ENCODE data around the gene PRKG2.
A peak's percentile ranks its signal among the peaks of the same experiment; 100 is the strongest.

Gene PRKG2

DNA sequence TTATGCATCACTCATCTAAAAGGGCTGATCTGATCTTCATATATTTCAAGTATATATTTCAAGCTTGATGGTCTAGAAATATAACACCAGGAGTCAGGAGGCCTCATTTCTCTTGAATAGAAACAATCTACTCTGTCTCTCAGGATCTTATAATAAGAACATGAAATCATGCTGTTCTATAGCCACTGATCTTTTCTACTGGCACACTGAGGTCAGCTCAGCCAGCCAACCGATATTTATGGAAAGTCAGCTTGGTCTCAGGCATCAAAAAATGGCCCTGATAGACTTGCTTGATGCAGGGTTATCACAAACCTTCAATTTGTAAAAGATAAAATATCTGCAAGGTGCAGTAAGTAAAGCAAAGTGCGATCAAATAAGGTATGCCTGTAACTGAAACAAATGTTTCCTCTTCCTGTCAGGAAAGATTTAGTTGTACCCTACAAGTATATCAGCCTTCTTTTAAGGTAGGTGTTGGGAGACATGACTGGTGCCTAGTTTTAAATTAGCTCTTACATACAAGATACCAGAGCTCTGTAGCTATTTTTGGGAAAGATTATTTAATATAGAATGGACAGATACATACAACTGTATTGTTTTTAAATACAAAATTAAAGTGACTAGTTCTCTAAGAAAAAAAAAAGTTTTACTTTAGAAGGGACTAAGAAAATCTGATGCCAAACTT, 121.2 kb downstream of the PRKG2 start:
- DNase-seq (ENCODE audit: low spot score): no peak

DNA sequence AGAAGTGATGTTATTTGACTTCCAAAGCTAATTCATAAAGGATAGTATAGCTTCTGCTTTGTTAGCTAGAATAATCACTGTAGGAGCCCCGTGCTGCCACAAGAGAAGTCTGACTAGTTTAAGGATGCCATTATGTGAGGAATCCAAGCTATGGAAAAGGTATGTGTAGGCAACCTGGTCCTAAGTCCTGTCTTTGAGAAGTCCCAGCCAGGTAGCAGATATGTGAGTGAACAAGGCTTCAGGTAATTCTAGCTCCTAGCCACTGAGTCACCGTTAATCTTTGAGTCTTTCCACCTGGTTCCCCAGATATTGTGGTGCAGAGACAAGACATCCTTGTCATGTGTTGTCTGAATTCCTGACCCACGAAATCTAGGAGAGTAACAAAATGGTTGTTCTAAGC, 129.0 kb downstream of the PRKG2 start:
- DNase-seq (ENCODE audit: low spot score): no peak

DNA sequence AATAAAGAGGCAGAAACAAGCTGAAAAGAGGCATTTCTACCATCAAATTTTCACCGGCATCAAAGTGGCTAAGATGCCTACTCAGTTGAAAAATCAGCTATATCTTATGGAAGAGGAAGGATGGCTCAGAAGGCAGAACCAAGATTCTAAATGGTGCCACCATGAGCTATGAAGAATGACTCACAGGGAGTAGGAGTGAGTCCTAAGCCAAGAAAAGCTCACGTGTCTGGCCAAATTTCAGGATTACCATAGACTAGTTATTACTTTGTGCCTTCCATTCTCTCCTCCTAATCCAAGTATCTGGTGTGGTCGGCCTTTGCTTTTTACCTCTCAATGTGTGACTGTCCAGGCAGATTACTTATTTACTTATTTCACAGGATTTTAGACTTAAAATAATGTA, 129.7 kb downstream of the PRKG2 start:
- DNase-seq (ENCODE audit: low spot score): no peak

DNA sequence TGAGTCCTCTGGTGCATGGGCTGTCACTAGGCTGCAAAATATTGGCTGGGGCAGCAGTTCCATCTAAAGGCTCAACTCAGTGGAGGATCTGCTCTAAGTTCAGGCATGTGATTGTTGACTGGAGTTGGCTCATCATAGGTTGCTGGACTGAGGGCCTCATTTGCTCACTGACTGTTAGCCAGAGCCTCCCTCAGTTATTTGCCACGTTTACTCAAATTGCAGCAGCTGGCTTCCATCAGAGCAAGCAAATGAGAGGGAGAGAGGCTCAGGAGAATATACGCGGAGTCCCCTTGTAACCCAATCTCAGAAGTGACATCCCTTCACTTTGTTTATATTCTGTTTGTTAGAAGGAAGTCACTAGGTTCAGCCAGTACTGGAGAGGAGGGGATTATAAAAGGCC, 130.4 kb downstream of the PRKG2 start:
- no peak for DNase-seq (ENCODE audit: low spot score)

DNA sequence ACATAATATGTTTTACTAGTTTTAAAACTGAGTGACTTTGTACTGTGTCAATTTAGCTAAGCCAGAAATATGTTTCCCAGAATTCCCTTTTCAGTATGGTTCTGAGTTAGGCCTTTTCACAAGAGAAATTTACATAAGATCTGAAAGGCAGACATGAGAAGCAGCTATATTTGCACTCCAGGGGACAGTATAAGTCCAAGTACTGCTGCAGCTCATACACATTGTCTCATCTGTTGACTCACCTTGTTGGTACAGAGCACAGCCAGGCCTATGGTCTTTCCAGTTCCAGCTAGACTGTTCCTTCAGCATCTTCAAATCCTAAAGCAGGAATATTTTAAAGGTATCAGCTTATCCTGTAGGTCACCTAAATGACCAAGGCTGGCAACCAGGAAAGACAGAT, 131.0 kb downstream of the PRKG2 start:
- DNase-seq (ENCODE audit: low spot score): no peak

DNA sequence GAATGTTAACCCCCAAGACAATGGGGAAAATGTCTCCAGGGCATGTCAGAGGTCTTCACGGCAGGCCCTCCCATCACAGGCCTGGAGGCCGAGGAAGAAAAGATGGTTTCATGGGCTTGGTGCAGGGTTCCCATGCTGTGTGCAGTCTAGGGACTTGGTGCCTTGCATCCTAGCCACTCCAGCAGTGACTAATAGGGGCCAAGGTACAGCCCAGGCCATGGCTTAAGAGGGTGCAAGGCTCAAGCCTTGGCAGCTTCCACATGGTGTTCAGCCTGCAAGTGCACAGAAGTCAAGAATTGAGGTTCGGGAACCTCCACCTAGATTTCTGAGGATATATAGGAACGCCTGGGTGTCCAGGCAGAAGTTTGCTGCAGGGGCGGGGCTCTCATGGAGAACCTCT, 133.9 kb downstream of the PRKG2 start:
- DNase-seq (ENCODE audit: low spot score): no peak

DNA sequence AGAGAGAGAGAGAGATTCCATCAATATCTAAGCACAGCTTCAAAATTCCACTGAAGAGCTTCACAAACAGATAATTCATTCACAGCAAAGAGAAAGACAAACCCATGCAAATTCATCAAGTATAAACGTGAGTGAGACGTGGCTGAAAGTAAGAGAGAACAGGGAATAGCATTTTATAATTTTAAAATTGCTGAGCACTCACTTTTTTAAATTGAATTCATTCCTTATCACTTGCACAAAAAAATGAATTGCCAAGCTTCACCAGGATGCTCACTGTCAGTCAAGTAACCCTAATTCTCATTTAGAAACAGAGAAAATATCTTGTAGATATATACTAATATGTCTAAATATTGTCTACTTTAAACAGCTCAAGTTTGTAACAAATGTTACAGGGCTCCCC, 144.0 kb downstream of the PRKG2 start:
- no peak for DNase-seq (ENCODE audit: low spot score)

DNA sequence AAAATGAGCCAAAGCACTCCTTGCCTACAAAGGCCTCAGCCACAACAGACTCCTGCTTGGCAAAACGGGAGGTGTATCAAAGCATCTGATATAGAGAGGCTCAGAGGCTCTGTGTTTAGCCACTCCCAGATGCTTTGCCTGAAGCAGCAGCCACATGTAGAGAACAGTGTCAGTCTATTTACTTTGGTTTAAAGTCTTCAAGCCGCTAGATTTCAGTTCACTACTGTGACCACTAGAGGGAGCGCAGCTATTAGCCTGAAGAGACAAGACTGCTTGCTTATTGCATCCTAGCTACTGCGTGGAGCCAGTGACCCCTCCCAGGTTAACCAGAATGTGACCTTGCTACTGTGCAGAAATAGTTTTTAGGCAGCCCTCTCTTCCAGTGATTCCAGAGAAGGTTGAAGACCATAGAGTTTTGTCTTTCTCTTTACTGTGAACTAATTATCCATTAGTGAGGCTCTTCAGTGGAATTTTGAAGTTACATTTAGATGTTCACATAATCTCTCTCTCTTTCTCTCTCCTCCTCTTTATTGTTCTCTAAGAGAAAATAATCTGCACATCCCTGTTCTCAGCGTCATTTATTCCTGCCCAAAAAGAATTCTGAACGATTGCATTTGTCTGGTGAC, 145.2 kb downstream of the PRKG2 start:
- DNase-seq (ENCODE audit: low spot score): peak; percentile 94

DNA sequence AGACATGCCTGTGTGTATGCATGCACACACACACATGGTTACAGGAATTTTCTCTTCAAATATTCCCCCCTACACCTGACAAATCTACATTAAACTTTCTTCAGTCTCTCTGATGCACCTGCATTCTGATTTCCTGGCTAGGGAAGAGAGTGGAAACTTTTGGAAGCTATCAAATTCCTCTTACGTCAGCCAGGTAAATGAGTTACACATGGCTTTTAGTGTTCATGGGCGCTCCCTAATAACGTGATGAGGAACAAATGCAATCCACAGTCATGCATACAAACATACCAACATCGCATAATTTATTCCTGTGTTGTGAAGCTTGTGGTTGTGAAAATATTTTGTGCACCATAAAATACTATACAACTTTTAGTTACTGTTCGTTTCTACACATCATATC, 149.6 kb downstream of the PRKG2 start:
- no peak for DNase-seq (ENCODE audit: low spot score)

DNA sequence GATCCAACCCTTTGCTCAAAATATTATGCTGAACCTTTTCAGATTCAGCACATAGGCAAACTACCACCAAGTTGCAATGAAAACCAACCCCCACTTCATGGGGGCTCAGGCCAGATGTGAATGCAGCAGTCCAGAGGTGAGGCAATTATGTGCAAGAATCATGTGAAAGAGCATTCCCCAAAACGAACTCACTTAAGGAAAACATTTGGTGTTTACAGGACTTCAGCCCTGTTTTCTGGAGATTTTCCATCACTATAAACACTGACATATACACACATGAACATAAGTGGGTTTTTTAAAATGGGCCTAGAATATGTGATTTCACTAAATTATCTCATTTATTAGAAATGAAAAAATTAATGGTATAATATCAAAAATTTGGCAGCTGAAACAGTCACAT, 153.0 kb downstream of the PRKG2 start:
- no peak for DNase-seq (ENCODE audit: low spot score)

DNA sequence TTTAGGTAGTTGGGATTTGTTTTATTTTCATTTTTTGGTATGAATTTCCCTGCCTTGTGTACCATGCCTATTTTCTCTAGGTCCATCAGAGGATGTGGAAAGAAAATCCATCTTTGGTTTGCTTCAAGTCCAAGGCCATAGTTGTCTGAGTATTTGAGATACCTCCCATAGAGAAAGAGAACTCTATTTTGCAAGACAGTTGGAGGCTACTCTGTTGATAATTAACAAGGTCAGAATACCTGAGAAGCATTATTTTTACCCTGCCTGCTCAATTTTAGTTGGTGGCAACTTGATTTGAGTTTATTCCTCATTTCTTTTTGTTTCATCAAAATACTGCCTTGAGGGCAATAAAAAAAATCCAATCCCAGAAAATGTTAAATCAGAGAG, 153.7 kb downstream of the PRKG2 start:
- DNase-seq (ENCODE audit: low spot score): no peak

DNA sequence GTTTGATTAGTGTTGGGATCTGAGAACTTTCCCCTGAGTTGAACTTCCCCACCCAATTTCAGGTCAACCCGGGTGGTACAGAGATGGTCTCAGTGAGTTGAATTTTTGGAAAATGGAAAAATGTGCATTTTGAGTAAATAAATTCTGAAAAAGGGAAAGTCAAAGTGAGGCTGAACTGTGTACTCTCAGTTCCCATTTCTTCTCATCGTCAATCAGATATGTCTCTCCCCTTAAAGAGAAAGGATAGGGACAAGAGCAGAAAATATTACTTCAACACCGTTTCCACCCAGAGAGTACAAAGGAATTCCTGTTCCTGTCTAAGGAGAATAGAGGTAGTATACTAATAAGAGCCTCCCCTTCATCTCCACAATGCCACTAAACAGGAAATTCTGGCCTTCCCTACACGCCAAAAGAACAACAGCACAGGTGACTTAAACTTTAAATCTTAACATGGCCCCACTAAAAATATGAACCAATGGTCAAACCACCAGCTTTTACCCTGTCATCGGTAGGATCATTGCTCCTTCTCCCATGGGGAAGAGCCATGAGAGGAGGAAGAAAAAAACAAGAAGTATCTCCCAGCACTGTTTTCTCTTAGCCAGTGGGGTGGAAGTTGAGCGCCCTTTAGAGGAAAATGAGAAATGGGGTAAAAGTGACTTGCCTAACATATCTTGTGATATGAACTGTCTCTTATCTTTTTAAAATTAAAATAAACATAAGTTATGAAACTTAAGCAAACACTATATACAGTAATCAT, 154.3 kb downstream of the PRKG2 start:
- DNase-seq (ENCODE audit: low spot score): no peak

DNA sequence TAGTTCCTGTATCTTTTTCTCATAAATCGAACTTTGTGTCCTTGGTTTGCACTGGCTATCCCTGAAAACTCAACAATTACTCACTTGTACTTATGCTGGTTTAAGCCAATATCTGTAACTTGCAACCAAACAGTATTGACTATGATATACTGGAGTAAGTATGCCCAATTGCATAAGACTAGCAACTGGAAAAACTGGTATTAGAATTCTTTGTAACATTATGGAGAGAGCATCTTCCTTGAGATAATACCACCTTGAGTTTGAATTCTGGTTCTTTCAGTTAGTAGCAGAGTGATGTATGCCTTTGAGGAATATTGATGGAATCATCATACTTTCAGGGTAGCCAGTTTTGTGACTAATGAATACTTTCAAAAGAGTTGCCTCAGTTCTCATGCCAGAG, 156.4 kb downstream of the PRKG2 start:
- DNase-seq (ENCODE audit: low spot score): no peak

DNA sequence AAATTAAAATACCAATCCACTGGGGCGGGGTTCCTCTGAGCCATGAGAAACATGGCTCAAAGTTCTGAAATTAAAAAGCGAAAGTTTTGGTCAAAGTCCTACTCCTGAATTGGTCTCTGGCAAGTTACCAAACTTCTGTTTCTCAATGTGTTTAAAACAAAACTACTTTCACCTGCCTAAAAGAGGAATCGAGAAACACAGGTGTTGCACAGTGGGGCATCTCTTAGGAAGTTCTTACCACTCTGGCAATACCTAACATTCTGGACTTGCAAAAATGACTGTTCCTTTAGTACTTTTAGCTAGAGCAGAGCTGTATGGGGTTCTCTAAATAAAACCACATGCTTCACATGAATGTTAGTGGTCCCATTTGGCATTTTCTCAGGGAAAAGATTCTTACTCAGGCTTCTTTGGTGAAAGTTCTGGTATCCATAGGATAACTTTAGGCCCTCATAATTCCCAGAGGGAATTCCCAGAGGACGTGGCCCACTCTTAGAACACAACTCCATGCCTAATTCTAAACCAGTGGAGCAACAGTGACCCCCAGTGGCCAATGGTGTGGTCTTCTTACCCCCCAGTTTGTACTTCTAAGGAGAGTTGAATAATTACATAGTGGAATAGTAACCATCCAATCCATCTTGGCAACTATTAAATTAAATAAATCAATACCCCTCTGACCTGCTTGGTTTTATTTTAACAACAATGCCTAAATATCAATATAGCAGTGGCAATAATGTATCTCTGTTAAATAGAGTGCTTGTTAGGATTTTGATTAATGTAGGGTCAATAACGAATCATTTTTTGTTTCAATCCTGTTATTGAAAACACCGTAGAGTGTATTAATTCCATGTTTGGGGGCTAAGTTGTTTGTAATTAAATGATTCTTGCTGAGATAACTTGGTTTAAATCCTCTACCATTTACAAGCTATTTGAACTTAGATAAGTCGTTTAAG, 162.6 kb downstream of the PRKG2 start:
- DNase-seq (ENCODE audit: low spot score): peak; percentile 72

DNA sequence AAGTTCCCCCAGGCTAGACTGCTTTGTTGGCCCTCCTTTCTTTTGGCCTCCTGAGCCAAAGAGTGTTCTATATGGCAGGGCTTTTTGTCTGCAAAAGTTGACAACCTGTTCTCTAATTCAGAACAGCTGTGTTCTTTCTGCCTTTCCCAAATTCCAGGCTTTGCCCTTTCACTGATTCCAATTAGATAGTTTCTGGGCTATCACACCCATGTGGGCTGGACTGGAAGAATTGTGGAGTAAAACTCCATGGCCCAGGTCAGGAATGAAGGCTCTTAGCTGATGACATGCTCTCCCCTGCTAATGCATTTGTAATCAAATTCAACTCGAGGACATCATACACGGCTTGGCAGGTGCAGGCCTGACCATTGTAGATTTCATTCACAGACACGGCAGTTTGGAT, 165.1 kb downstream of the PRKG2 start:
- DNase-seq (ENCODE audit: low spot score): no peak

DNA sequence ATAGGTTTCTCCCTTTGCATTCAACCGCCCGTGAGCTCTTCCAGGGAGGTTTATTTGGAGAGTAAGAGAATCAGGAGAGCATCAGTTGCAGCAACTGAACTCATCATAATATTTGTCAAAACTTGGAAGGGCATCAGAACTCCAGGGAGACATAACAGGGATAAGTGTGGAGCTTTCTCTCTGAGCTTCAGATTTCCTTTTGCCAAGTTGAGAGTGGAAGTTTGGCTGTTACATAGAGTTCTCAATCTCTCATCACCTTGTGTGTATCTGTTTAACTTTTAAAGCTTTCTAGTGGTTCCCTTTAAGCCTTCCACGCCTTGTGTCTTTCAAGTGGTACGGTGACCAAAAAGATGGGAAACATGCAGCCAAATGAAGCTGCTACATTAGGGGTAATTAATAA, 165.7 kb downstream of the PRKG2 start:
- no peak for DNase-seq (ENCODE audit: low spot score)

DNA sequence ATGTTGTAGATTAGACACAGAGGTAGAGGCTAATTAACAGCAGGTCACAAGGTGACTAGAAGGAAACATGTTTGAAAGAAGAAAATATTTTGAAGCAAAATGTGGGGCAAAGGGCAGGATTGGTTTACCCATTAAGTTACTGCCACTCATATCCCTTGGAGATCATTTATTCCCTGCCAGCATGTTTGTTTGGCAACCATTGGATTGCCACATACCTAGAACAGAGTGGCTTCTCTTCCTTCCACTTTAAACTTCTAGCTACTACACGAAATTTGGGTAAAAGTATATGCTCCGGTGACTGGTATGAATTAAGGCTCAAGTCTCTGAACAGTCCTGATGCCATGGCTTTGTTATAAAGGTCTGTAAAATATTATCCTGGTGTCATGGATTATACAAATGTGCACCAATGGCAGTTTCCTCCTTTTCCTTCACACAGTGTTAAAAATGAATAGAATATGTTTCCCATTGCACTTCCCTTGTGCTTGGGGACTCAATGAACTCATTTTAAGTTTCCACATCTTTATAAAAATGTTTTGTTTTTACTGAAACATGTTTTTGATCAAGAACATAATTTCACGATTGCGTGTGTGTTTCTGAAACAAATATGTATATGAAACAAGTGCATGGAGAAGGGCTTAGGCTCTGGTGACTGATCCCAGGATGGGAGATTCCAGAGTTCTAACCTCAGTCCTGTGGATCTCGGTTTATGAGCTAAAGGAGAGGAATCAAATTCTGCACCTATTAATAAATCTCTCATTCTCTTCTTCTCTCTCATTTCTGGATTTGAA, 172.2 kb downstream of the PRKG2 start:
- DNase-seq (ENCODE audit: low spot score): no peak

DNA sequence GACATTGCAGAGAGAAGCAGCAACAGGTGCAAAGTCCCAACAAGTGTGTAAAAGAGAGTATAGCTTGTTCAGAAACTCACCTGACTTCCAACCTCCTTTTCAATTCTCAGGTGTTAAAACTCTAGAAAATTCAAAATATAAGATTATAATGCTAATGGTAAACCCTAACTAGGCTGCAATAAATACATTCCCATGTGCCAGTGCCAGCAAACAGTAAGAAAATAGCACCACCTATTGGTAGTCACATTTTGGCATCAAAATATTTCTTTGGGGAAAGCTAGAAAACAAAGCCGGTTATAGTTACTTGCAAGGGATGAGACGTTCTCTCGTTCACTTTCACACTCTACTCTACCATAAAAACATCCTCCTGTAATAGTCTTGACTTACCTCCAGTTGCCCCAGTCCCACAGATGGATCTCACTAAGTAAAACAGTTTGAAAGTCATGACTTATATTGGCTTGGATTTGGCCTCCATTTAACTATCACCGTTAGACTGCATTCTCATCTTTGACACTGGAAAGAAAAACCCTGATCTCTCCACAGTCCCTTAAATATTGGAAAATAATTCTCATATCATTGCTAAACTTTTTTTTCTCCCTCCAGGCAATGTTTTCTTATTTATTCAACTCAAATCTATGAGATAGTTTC, 174.9 kb downstream of the PRKG2 start:
- DNase-seq (ENCODE audit: low spot score): peak; percentile 36

DNA sequence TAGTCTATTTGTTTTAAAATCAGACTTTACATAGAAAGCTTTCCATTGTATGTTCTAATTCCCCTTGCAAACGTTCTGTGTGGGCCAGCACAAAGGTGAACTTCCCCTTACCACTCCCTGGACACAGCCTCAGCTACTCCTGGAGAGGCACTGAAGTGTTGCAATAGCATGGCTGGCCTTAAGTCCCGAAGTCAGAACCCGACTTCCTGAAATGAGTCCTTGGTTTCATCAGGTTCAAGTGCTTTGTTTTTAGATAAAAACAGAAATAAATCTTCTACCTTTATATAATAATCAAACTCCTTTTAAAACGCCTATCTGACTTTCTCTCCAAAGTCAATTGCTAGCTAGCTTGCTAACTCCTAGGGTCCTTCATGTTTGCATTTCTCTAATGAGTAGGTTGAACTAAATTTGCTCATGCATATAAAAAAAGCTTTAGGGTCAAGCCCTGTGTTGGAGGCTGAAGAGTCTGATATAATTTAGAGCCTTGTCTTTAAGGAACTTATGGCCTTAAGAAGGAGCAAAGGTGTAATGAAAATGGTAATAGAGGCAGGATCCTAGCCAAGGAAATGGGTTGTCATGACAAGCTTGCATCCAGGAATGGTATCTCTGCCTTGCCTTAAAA, 175.6 kb downstream of the PRKG2 start:
- no peak for DNase-seq (ENCODE audit: low spot score)

DNA sequence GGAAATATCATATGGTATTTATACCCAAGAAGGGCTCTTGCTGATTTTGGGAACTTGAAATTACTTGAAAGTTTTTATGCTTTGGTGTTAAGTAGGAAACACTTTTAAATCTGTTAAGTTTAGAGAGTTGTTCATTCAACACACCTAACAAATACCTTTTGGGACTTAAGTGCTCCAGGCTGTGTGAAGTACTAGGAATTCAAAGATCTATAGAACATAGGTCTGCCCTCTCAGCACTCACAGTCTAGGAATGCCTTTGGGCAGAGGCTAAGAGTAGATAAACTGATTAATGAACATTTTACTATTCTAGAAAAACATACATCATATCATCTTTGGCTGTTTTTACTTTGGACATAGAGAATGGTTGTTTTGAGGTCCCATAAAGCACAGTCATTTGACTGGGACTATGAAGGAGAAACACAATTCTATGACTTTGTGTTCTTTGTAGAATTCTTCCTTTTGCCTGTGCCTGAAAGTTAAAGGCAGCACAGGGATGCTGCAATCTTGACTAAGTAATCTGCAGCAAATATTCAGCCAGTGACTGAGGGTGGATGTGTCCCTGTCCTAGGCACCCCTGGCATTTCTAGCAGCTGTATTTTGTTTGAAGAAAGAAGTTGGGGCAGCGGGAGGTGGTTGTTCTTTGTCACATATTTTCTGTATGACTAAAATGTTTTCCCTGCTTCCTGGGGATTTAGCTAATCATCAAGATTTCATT, 176.2 kb downstream of the PRKG2 start:
- DNase-seq (ENCODE audit: low spot score): no peak

Measured in Ammon's horn (tissue), 1 donor.